ENCODE data around the gene TTC29.

Gene TTC29, protein sequence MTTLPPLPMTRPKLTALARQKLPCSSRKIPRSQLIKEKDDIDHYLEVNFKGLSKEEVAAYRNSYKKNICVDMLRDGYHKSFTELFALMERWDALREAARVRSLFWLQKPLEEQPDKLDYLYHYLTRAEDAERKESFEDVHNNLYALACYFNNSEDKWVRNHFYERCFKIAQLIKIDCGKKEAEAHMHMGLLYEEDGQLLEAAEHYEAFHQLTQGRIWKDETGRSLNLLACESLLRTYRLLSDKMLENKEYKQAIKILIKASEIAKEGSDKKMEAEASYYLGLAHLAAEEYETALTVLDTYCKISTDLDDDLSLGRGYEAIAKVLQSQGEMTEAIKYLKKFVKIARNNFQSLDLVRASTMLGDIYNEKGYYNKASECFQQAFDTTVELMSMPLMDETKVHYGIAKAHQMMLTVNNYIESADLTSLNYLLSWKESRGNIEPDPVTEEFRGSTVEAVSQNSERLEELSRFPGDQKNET

GRCh38 chr4:146945556-146946374 lies at the start of gene TTC29:
TTC29 (minus strand) TSS chr4:146945864; CDS start chr4:146939895, 5,969 bp downstream.
- peak; percentile 92 to 96 (median 93) for DNase-seq

DNA sequence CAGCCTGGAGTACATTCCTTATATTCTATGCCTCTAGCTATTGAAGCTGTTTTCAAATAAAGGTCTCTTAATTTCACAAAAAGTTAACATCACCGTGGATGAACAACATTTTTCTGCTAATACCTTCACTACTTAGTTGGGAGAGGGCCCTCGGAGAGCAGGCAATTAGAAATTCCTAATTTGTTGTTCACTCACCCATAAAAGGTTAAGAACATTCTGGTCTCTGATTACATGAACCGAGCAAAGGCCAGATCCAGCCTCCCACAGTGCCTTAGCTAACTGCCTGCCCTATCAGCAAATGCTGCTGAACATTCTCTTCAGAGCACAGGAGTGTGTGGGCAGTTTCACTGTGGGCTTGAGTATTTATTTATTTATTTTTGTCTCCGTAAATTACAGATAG lies 36.0 kb upstream of the TTC29 start:
- DNase-seq, result no peak

- DNase-seq, result no peak
Observed at GRCh38 chr4:146978641-146979040, 33.0 kb upstream of the TTC29 start.

DNA sequence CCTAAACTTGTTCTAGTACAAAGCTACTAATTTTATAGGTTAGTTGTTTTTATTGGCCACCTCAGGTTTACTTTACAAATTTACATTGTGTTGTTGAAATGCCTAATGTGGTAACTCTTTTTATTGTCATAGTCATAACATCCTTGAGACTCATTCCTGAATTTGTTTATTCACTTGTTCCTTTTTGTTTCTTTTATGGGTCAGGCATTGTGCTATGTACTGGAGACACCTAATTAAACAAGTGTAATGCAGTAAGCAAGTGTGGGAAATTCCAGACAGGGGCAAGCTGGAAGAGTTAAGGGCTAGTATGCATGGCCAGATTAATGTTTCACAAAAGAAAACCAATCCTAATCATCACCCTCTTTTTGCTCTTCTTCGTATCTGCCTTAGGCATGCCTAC lies 30.5 kb upstream of the TTC29 start:
- no peak for DNase-seq

DNA sequence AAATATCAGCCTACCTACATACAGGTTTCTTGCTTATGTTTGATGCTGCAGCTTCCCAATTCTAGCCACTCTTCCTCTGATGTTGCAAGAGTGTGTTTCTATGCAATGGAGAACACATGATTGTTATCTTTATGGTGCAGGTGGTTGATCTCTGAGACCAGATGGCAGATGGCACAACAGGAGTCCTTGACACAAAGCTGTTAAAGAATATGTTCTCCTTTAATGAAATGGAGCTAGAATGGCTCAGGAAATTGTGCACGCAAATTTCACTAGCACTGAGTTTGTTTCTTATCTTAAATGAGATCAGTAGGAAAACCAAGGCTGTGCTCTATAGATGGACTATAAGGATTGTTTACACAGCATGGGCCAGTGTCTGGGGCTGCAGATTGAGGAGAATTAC lies 29.9 kb upstream of the TTC29 start:
- DNase-seq, result no peak

- no peak for DNase-seq
Observed at GRCh38 chr4:146975036-146975435, 29.4 kb upstream of the TTC29 start.

DNA sequence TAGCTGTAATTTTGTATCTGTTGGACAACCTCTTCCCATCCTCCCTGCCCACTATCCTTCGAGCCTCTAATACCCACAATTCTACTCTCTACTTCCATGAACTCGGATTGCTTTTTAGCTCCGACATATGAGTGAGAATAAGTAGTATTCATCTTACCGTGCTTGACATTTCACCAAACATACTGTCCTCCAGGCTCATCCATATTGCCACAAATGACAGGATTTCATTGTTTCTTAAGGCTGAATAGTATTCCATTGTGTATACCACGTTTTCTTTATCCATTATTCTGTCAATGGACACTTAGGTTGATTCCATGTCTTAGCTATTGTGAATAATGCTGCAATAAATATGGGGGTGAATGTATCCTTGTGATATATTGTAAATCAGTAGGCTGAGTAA lies 26.4 kb upstream of the TTC29 start:
- no peak for DNase-seq

GRCh38 chr4:146969126-146969525 lies 23.5 kb upstream of the TTC29 start:
- no peak for DNase-seq

GRCh38 chr4:146960634-146961033 lies 15.0 kb upstream of the TTC29 start:
- no peak for DNase-seq

DNA sequence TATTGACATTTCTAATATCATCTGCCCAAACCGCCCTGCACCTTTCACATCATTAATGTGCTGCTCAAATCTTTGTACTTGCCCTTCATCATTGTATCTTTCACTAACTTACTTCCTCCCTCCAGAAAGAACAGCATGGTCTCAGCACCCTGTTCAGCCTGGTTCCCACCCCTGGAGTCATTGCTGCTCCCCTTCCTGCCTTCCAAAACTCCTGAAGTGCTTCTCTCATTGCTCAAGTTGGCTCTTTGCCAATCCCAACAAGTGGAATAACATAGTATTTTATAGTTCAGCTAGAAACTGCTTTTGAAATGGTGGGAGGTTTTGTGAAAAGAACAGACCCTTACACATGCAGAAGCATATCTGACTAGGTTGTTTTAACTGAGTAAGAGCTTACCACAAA lies 14.0 kb upstream of the TTC29 start:
- no peak for DNase-seq

GRCh38 chr4:146957237-146957636 lies 11.6 kb upstream of the TTC29 start:
- DNase-seq, result no peak

GRCh38 chr4:146952896-146953295 lies 7.2 kb upstream of the TTC29 start:
- DNase-seq, result no peak

- DNase-seq, result no peak
Observed at GRCh38 chr4:146949559-146949958, 3.9 kb upstream of the TTC29 start.

DNA sequence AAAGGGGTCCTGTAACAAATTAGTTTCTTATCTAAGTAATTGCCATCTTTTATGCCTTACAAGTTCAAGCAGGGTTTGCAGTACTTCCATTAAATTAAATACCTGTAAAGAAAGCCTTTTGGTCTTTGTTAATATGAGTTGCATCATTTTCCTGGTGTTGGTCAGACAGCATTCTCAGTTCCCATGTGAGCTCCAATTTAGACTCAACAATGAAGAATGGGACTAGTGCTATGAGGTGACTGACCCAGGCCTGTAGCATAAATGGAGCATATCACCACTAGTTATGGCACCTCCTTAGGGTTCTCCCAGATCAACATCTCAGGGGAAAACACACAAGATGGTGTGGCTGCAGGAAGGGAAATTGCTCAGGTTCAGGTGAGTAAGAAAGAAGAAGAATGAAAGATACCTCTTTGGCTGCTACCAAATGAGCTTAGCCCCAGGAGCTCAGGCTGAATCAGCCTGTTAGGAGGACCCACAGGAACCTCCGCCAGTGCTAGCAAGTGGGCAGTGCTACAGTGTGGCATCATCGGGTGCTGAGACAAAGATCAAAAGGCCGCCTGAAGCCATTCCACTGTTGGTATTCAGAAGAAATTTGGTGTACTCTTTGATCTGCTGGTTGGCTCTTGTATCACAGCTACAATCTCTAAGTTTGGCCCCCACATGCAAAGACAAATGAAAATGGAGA lies 1.8 kb downstream of the TTC29 start:
- DNase-seq, result no peak

- DNase-seq, result no peak
Observed at GRCh38 chr4:146932116-146932515, 13.5 kb downstream of the TTC29 start.

- peak in 1 of 3 donors; percentile 16 for DNase-seq
Observed at GRCh38 chr4:146930673-146931072, 15.0 kb downstream of the TTC29 start.

DNA sequence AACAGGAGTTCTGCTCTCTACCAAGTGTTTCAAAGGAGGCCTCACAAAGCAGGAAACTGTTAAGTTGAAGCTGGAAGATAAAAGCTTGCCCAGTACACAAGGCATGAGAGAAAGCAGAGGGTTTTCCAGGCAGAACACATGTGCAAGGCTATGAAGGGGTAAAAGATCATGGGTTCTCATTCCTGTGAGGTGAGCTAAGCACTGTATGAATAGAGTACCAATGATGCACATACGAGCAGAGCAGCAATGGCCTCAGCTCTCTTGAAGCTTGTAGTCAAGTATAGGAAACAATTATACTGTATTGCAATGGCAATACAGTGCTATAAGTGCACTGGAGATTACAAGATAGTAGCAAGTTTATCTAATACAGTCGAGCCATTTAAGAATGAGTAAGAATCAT lies 18.0 kb downstream of the TTC29 start:
- no peak for DNase-seq

DNA sequence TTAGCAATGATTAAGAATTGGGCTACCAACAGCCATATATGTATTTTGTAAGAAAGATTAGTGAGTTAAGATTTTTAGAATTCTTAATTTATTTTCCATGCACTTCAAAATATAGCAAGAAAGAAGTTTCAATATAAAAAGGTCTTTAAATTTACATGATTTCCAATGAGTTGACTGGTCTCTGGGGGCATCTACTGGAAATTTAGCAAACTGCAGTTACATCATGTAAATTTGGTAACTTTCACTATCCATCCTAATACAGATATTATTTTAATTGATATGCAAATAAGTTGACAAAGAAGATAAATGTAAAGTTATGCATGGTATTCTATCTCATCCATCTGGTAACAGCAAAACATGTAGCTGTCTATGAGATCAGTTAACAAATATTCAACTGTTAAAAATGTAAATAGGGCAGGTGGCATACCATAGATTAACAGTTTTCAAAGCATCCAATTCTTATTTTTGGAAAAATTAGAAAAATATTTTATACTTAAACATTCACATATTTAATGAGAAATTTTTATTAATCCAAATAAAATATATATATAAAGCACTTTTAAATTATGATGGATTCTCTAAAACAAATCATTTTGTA lies 29.1 kb downstream of the TTC29 start:
- peak; percentile 44 to 65 (median 50) for DNase-seq

DNA sequence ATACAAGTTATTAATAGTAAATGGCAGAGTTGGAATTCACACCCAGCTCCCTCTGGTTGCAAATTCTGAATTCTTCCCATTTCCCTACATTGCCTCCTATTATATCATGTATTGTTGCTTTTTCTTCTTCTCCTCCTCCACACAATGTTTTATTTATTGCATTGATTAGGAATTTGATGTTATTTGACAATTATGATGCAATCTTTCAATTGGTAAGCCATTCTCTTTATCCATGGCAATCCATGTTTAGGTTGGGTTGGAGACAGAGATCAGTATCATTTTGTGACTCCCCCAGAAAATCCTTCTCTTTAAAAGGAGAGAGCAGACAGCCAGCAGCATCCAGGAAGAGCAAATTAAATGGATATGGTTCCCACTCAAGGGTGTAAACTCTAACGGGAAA lies 30.5 kb downstream of the TTC29 start:
- no peak for DNase-seq

GRCh38 chr4:146900295-146900694 lies 45.4 kb downstream of the TTC29 start:
- DNase-seq, result no peak

DNA sequence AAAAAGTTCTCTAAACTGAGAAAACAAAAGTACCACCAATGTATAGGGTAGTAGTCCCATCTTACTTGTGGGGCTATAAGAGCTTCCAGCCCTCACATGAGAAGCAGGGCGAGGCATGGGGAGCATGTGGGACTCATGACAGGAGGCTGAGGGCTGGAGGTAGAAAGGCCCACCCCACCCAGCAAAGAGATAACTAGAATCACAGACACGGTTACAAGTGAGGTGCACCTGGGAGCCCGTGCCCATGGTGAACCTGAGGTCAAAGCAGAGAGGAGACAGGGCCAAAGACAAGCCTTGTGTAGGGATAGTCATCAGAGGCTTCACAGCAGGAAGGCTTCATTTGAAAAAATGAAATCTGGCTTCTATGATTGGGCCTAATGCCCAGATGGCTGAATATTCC lies 55.4 kb downstream of the TTC29 start:
- DNase-seq, result peak in 1 of 3 donors; percentile 14

DNA sequence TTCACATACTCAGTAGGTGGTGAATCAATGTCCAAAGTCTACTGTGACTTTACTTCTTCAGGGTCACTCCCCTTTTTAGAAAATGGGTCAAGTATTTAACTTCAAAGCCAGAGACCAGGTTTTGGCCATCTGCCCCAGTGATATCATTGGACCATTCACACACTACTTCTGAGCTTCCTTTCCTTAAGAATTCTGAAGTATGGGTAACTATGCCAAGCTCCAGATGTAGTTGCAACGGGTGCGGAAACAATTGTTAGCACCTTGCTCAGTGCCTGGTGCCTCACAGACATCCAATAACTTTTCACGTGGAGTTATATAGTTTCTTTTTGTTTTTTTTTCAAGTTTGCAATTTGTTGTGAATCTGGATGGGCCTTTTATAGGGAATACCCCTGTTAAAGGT lies 62.6 kb downstream of the TTC29 start:
- peak in 1 of 3 donors; percentile 11 for DNase-seq

- DNase-seq, result no peak
Observed at GRCh38 chr4:146857298-146857697, 88.4 kb downstream of the TTC29 start.

Measured in suppressor macrophage treated with lipopolysaccharide for 1 hour (primary cell).